SK-N-SH (cell line): ENCODE results near the gene SPATA21. TPM values are rescaled to one million over a fixed set of nuclear protein-coding genes. Genes with fewer than 3 reads are reported as not detected.

ENCODE experiments used
- CTCF ChIA-PET: fragments of 300-600, 350-600 bp; formaldehyde crosslinking; extraction: SDS; loops from one replicate; lab custom pipeline; 2021; lab: Yijun Ruan, JAX
- POLR2A ChIA-PET: fragments of 350-600 bp; sonication (Branson Sonifier 250); formaldehyde crosslinking; extraction: SDS; loops from one replicate; lab custom pipeline; 2020; ENCODE audit warnings: antibody characterized with exemption, inconsistent platforms; lab: Yijun Ruan, JAX
- DNase-seq: peaks from one replicate; pipeline ENCODE4 v3.0.0; 2012
- H2AFZ ChIP-seq: fragments of 200-600 bp; sonication (generic); 2 replicates; pipeline ENCODE4 v1.8.1; 2016; ENCODE audit warnings: antibody characterized with exemption, mild to moderate bottlenecking, low read depth
- H3F3A ChIP-seq: fragments of 200-600 bp; sonication (generic); replicated peaks from 2 replicates; pipeline ENCODE3; 2016; ENCODE audit warnings: antibody characterized with exemption, mild to moderate bottlenecking; ENCODE audit not compliant: insufficient read depth
- H3K27ac ChIP-seq, 2 experiments: fragments of 200-500 bp in 1 of 2; fragments of 200-600 bp in 1 of 2; sonication (Bioruptor generic) in 1 of 2; sonication (generic), shearing (Covaris generic) in 1 of 2; 2 replicates each; pipeline versions ENCODE4 v1.5.1 to v1.6.1; 2014 to 2016; ENCODE audit warnings: low read depth in 2 of 2, inconsistent platforms in 1 of 2, low read length in 1 of 2, mild to moderate bottlenecking in 1 of 2, mixed read lengths in 1 of 2
- H3K27me3 ChIP-seq: fragments of 200-600 bp; sonication (generic), shearing (Covaris generic); 2 replicates; pipeline ENCODE4 v1.6.1; 2016; ENCODE audit warnings: mixed run types; ENCODE audit not compliant: insufficient read depth
- H3K36me3 ChIP-seq, 2 experiments: fragments of 200-500 bp in 1 of 2; fragments of 200-600 bp in 1 of 2; sonication (Bioruptor generic) in 1 of 2; sonication (generic) in 1 of 2; replicated peaks in 1 of 2; 2 replicates each; pipeline versions ENCODE3 to v1.5.1; 2014 to 2016; ENCODE audit warnings: low read length in 1 of 2, mild to moderate bottlenecking in 1 of 2; ENCODE audit not compliant: insufficient read depth in 2 of 2, control insufficient read depth in 1 of 2
- H3K4me1 ChIP-seq, 2 experiments: fragments of 200-500 bp in 1 of 2; fragments of 200-600 bp in 1 of 2; sonication (Bioruptor generic) in 1 of 2; sonication (generic), shearing (Covaris generic) in 1 of 2; 2 replicates each; pipeline versions ENCODE4 v1.5.1 to v1.6.1; 2014 to 2016; ENCODE audit warnings: low read depth in 1 of 2, low read length in 1 of 2, mixed run types in 1 of 2; ENCODE audit not compliant: insufficient read depth in 2 of 2, control insufficient read depth in 1 of 2
- H3K4me2 ChIP-seq: fragments of 200-600 bp; sonication (generic), shearing (Covaris generic); 2 replicates; pipeline ENCODE4 v1.6.1; 2017; ENCODE audit warnings: mixed run types
- H3K4me3 ChIP-seq, 2 experiments: fragments of 200-500 bp in 1 of 2; fragments of 200-600 bp in 1 of 2; sonication (Bioruptor generic) in 1 of 2; sonication (generic), shearing (Covaris generic) in 1 of 2; 2 replicates each; pipeline versions ENCODE4 v1.5.1 to v1.8.1; 2014 to 2016; ENCODE audit warnings: low read depth in 2 of 2, inconsistent platforms in 1 of 2, low read length in 1 of 2, mild to moderate bottlenecking in 1 of 2, mixed read lengths in 1 of 2, moderate library complexity in 1 of 2
- H3K79me2 ChIP-seq: fragments of 200-600 bp; sonication (generic); 2 replicates; pipeline ENCODE4 v1.8.1; 2017; ENCODE audit warnings: mild to moderate bottlenecking; ENCODE audit not compliant: insufficient read depth
- H3K9ac ChIP-seq: fragments of 200-600 bp; sonication (generic); 2 replicates; pipeline ENCODE4 v1.6.1; 2017; ENCODE audit warnings: mixed run types
- H3K9me2 ChIP-seq: fragments of 200-600 bp; sonication (generic); 2 replicates; pipeline ENCODE4 v1.6.1; 2017; ENCODE audit warnings: mixed run types
- H3K9me3 ChIP-seq: fragments of 200-600 bp; sonication (generic); 2 replicates; pipeline ENCODE4 v1.6.1; 2017; ENCODE audit warnings: mixed run types, mild to moderate bottlenecking, moderate library complexity
- H4K20me1 ChIP-seq: fragments of 200-600 bp; sonication (generic); 2 replicates; pipeline ENCODE4 v1.6.1; 2017; ENCODE audit warnings: mild to moderate bottlenecking, mixed run types; ENCODE audit not compliant: insufficient read depth
- EP300 ChIP-seq, 2 experiments: IDR thresholded peaks; 2 replicates each; pipeline versions ENCODE4 v1.4.0 to v1.6.1; 2012; ENCODE audit warnings: borderline replicate concordance in 1 of 2, low read depth in 1 of 2, low read length in 1 of 2
- EZH2phosphoT487 ChIP-seq: fragments of 200-600 bp; sonication (generic); IDR thresholded peaks from 2 replicates; pipeline ENCODE4 v1.6.1; 2017; ENCODE audit warnings: low read depth, mixed run types, mild to moderate bottlenecking, antibody characterized with exemption, moderate library complexity, borderline replicate concordance
- FOXM1 ChIP-seq: IDR thresholded peaks from 2 replicates; pipeline ENCODE4 v1.4.0; 2012; ENCODE audit warnings: low read depth, mild to moderate bottlenecking
- GABPA ChIP-seq: IDR thresholded peaks from 2 replicates; pipeline ENCODE4 v1.4.0; 2012; ENCODE audit warnings: low read depth, mild to moderate bottlenecking
- JUND ChIP-seq: IDR thresholded peaks from 2 replicates; pipeline ENCODE4 v1.4.0; 2012
- POLR2AphosphoS5 ChIP-seq: IDR thresholded peaks from 2 replicates; pipeline ENCODE4 v1.6.1; 2012; ENCODE audit warnings: low read depth, low read length
- RAD21 ChIP-seq: IDR thresholded peaks from 2 replicates; pipeline ENCODE4 v1.6.1; 2012; ENCODE audit warnings: mild to moderate bottlenecking, low read length
- RCOR1 ChIP-seq: fragments of 150-350 bp; IDR thresholded peaks from 2 replicates; pipeline ENCODE4 v1.6.1; 2017; ENCODE audit warnings: antibody characterized with exemption, low read length
- RFX5 ChIP-seq: IDR thresholded peaks from 2 replicates; pipeline ENCODE4 v1.6.1; 2012; ENCODE audit warnings: mild to moderate bottlenecking, improper control_type of control experiment, low read length
- SMC3 ChIP-seq: IDR thresholded peaks from 2 replicates; pipeline ENCODE4 v1.6.1; 2012; ENCODE audit warnings: low read depth, low read length, improper control_type of control experiment
- TAF1 ChIP-seq: IDR thresholded peaks from 2 replicates; pipeline ENCODE4 v1.6.1; 2012; ENCODE audit warnings: low read depth, mild to moderate bottlenecking, low read length, moderate library complexity, borderline replicate concordance
- TCF12 ChIP-seq: IDR thresholded peaks from 2 replicates; pipeline ENCODE4 v1.4.0; 2012
- TEAD4 ChIP-seq: IDR thresholded peaks from 2 replicates; pipeline ENCODE4 v1.4.0; 2012; ENCODE audit warnings: mild to moderate bottlenecking, borderline replicate concordance; ENCODE audit not compliant: insufficient read depth
- WGBS: methylation state at CpG from one replicate; pipeline ENCODE4 v1.1.6; 2017; ENCODE audit warnings: low lambda C conversion rate; 5-methylcytosine and 5-hydroxymethylcytosine counted together
- polyA plus RNA-seq, 3 experiments: library from polyadenylated mRNA; depleted of rRNA; stranded (reverse); fragments of >200 nt; gene quantifications; 2 replicates each; pipeline ENCODE4 v1.2.3, GENCODE V29; 2012
- TF ChIP-seq, protein P1 (sequence below): fragments of 150-350 bp; IDR thresholded peaks from 2 replicates; pipeline ENCODE4 v1.6.1; 2017; ENCODE audit warnings: antibody characterized with exemption, low read length, low read depth, borderline replicate concordance
- TF ChIP-seq, protein P2 (sequence below): IDR thresholded peaks from 2 replicates; pipeline ENCODE4; 2012
- TF ChIP-seq, protein P3 (sequence below): IDR thresholded peaks from 2 replicates; pipeline ENCODE4 v1.6.1; 2012; ENCODE audit warnings: mild to moderate bottlenecking, low read depth, low read length, moderate library complexity

Gene SPATA21
- polyA plus RNA-seq, 1 of the 3 experiments (the other 2 are of a cell fraction): 0.10 TPM

- H3K9me2 ChIP-seq: no peaks in the 10 kb centered on the region
- no peak overlapping the region for H3K9ac ChIP-seq
- no peaks in the 10 kb centered on the region for H3F3A ChIP-seq
- H3K4me2 ChIP-seq: no peak overlapping the region
- 78% methylated on average over 15 of the region's 25 CpGs for WGBS
- no peaks in the 10 kb centered on the region for H3K27me3 ChIP-seq
- no peaks in the 10 kb centered on the region for H3K9me3 ChIP-seq
- no peaks in the 10 kb centered on the region for H3K79me2 ChIP-seq
- H3K27ac ChIP-seq: no peak overlapping the region
- no peak for TF ChIP-seq JUND
- TF ChIP-seq RCOR1: no peak
- no peak for TF ChIP-seq GABPA
- no peaks in the 10 kb centered on the region for H3K36me3 ChIP-seq
- H3K4me1 ChIP-seq: no peaks in the 10 kb centered on the region
- CTCF ChIA-PET: no interaction called here
- H4K20me1 ChIP-seq: no peaks in the 10 kb centered on the region
- no peak for DNase-seq
- H2AFZ ChIP-seq: no peak overlapping the region
- no peak overlapping the region for H3K4me3 ChIP-seq
- POLR2A ChIA-PET: no interaction called here
These were observed 27.6 kb downstream of the SPATA21 start for GRCh38 chr1:16409536-16410152.

DNA sequence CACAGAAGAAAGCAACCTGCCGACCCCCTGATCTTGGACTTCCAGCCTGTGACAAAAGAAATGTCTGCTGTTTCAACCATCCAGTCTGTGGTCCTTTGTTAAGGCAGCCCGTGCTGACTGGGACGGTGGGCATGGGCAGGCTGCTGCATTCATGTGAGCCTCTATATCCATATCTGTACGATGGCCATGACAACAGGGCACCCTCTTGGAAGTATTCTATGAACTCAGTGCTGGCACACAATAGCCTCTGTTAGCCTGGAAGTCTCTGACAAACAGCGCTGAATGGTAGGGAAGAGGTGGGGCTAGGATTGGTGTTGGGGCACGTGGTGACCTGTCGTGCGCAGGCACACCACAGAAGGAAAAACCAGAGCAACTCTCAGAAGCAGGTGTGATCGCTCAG, 30.4 kb downstream of the SPATA21 start:
- POLR2A ChIA-PET: no interaction called here
- Histone ChIP-seq H3K9me3 (no peaks in the 10 kb centered on the region), H3K36me3 (no peaks in the 10 kb centered on the region), H3K27me3 (no peaks in the 10 kb centered on the region), H4K20me1 (no peaks in the 10 kb centered on the region), H3K9ac (no peak overlapping the region), H3K4me1 (no peaks in the 10 kb centered on the region), H2AFZ (no peak overlapping the region), H3K4me3 (no peak overlapping the region), H3K4me2 (no peak overlapping the region), H3K9me2 (no peaks in the 10 kb centered on the region), H3K79me2 (no peaks in the 10 kb centered on the region), H3F3A (no peaks in the 10 kb centered on the region), H3K27ac (no peak overlapping the region)
- CTCF ChIA-PET: no interaction called here
- no peak for DNase-seq
- WGBS: 86% methylated on average over 9 of the region's 9 CpGs
- TF ChIP-seq, protein P1, sequence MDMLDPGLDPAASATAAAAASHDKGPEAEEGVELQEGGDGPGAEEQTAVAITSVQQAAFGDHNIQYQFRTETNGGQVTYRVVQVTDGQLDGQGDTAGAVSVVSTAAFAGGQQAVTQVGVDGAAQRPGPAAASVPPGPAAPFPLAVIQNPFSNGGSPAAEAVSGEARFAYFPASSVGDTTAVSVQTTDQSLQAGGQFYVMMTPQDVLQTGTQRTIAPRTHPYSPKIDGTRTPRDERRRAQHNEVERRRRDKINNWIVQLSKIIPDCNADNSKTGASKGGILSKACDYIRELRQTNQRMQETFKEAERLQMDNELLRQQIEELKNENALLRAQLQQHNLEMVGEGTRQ: no peak
- TF ChIP-seq TCF12 (no peak), JUND (no peak), EP300 (IDR thresholded peaks at IDR 0.05; ENCODE audit: borderline replicate concordance in 1 of 2, low read depth in 1 of 2, low read length in 1 of 2) (no peak), RAD21 (no peak), GABPA (no peak), POLR2AphosphoS5 (no peak), RFX5 (no peak), TEAD4 (no peak), RCOR1 (no peak), SMC3 (no peak), TAF1 (no peak), FOXM1 (no peak), EZH2phosphoT487 (no peak)
- TF ChIP-seq, protein P2, sequence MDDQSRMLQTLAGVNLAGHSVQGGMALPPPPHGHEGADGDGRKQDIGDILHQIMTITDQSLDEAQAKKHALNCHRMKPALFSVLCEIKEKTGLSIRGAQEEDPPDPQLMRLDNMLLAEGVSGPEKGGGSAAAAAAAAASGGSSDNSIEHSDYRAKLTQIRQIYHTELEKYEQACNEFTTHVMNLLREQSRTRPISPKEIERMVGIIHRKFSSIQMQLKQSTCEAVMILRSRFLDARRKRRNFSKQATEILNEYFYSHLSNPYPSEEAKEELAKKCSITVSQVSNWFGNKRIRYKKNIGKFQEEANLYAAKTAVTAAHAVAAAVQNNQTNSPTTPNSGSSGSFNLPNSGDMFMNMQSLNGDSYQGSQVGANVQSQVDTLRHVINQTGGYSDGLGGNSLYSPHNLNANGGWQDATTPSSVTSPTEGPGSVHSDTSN: no peak
- TF ChIP-seq, protein P3, sequence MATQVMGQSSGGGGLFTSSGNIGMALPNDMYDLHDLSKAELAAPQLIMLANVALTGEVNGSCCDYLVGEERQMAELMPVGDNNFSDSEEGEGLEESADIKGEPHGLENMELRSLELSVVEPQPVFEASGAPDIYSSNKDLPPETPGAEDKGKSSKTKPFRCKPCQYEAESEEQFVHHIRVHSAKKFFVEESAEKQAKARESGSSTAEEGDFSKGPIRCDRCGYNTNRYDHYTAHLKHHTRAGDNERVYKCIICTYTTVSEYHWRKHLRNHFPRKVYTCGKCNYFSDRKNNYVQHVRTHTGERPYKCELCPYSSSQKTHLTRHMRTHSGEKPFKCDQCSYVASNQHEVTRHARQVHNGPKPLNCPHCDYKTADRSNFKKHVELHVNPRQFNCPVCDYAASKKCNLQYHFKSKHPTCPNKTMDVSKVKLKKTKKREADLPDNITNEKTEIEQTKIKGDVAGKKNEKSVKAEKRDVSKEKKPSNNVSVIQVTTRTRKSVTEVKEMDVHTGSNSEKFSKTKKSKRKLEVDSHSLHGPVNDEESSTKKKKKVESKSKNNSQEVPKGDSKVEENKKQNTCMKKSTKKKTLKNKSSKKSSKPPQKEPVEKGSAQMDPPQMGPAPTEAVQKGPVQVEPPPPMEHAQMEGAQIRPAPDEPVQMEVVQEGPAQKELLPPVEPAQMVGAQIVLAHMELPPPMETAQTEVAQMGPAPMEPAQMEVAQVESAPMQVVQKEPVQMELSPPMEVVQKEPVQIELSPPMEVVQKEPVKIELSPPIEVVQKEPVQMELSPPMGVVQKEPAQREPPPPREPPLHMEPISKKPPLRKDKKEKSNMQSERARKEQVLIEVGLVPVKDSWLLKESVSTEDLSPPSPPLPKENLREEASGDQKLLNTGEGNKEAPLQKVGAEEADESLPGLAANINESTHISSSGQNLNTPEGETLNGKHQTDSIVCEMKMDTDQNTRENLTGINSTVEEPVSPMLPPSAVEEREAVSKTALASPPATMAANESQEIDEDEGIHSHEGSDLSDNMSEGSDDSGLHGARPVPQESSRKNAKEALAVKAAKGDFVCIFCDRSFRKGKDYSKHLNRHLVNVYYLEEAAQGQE: no peak
